Motor neuron (in vitro differentiated cells): ENCODE results near the gene IGF1R. TPM values are rescaled to one million over a fixed set of nuclear protein-coding genes. Genes with fewer than 3 reads are reported as not detected.
"Not testable (repeated sequence)": the region's sequence is repeated elsewhere in the genome, so short reads cannot be mapped to it uniquely, and the experiment has no call there.

Source experiments
- ATAC-seq, 8 experiments: fragments of 200-7000 bp; cut with Tn5 transposase; replicated peaks in 6 of 8; 2 replicates each; pipeline ENCODE4 v1.8.0; 2021; ENCODE audit warnings: mild to moderate bottlenecking in 8 of 8, moderate library complexity in 8 of 8
- H3K27ac ChIP-seq, 2 donors: fragments of 250-450 bp; sonication (Bioruptor Pico); 2 replicates each; pipeline ENCODE4 v1.9.0; 2021; ENCODE audit warnings: antibody characterized with exemption in 2 of 2, mild to moderate bottlenecking in 2 of 2, moderate library complexity in 1 of 2
- H3K4me1 ChIP-seq, 2 donors: fragments of 250-450 bp; sonication (Bioruptor Pico); replicated peaks in 1 of 2; 2 replicates each; pipeline ENCODE4 v1.6.1; 2021; ENCODE audit warnings: antibody characterized with exemption in 2 of 2, mild to moderate bottlenecking in 2 of 2, moderate library complexity in 1 of 2
- H3K4me3 ChIP-seq, 5 donors: fragments of 250-450 bp; sonication (Bioruptor Pico); 2 replicates each; pipeline ENCODE4 v1.9.0; 2021; ENCODE audit warnings: antibody characterized with exemption in 5 of 5, mild to moderate bottlenecking in 5 of 5, moderate library complexity in 4 of 5
- WGBS, 10 experiments: fragments of 450-650 bp; shearing (Covaris generic); methylation state at CpG; one replicate each; pipeline ENCODE4 v1.0.0; 2022; 5-methylcytosine and 5-hydroxymethylcytosine counted together
- in situ Hi-C, 9 experiments: fragments of 400-800 bp; cut with MboI; loops; one replicate each; pipeline ENCODE4 v1.15.0; 2021; ENCODE audit warnings: low sequenced_read_pairs in 9 of 9, low pct_unique_long_range_greater_than_20kb in 2 of 9; ENCODE audit not compliant: unreplicated experiment in 9 of 9
- total RNA-seq, 8 experiments: library from RNA; unstranded; fragments of 300-600 nt; gene quantifications; 2 replicates each; pipeline versions ENCODE4 v1.2.3 to v1.2.4, GENCODE V29; 2022

Gene IGF1R
- total RNA-seq, 8 experiments from 2014 or later: 12.5 to 43.5 (median 26.1) TPM

DNA sequence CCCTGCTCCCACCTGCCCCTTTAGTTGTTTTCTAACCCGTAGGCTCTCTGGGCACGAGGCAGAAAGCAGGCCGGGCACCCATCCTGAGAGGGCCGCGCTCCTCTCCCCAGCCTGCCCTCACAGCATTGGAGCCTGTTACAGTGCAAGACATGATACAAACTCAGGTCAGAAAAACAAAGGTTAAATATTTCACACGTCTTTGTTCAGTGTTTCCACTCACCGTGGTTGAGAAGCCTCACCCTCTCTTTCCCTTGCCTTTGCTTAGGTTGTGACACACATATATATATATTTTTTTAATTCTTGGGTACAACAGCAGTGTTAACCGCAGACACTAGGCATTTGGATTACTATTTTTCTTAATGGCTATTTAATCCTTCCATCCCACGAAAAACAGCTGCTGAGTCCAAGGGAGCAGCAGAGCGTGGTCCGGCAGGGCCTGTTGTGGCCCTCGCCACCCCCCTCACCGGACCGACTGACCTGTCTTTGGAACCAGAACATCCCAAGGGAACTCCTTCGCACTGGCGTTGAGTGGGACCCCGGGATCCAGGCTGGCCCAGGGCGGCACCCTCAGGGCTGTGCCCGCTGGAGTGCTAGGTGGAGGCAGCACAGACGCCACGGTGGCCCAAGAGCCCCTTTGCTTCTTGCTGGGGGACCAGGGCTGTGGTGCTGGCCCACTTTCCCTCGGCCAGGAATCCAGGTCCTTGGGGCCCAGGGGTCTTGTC, 310.7 kb downstream of the IGF1R start:
- Histone ChIP-seq H3K27ac (no peak overlapping the region), H3K4me3 (no peak overlapping the region), H3K4me1 (no peaks in the 10 kb centered on the region)
- WGBS, 10 experiments: 66 to 100% (median 89%) methylated on average over 1 to 8 of the region's 22 CpGs; no CpG with 5 or more reads in 2 of the 10 experiments
- in situ Hi-C loops: no loop called here
- ATAC-seq: no peak

DNA sequence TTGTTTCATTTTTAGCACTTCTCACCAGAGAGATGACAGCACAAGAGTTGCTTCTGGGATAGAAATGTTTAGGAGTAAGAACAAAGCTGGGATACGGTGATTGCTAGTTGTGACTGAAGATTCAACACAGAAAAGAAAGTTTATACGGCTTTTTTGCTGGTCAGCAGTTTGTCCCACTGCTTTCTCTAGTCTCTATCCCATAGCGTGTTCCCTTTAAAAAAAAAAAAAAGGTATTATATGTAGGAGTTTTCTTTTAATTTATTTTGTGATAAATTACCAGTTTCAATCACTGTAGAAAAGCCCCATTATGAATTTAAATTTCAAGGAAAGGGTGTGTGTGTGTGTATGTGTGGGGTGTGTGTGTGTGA, 311.3 kb downstream of the IGF1R start:
- ATAC-seq: no peak
- Histone ChIP-seq H3K27ac (no peak overlapping the region), H3K4me3 (no peak overlapping the region), H3K4me1 (peaks cover 0 to 4% of the 10 kb centered on the region in 2 donors)
- 90 to 100% (median 94%) methylated on average over 1 to 3 of the region's 3 CpGs; no CpG with 5 or more reads in 1 of the 10 experiments for WGBS, 10 experiments
- in situ Hi-C loops: no loop called here

DNA sequence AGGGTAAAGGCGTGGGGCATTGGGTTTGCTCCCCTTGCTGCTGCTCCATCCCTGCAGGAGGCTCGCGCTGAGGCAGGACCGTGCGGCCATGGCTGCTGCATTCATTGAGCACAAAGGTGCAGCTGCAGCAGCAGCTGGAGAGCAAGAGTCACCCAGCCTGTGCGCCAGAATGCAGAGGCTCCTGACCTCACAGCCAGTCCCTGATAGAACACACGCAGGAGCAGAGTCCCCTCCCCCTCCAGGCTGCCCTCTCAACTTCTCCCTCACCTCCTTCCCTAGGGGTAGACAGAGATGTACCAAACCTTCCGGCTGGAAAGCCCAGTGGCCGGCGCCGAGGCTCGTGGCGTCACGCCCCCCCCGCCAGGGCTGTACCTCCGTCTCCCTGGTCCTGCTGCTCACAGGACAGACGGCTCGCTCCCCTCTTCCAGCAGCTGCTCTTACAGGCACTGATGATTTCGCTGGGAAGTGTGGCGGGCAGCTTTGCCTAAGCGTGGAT, 312.3 kb downstream of the IGF1R start:
- H3K4me1 ChIP-seq: peaks cover 0 to 5% of the 10 kb centered on the region in 2 donors
- no peak overlapping the region for H3K27ac ChIP-seq
- in situ Hi-C loops: no loop called here
- no peak overlapping the region for H3K4me3 ChIP-seq
- no peak for ATAC-seq
- 60 to 100% (median 92%) methylated on average over 1 to 9 of the region's 21 CpGs; no CpG with 5 or more reads in 3 of the 10 experiments for WGBS, 10 experiments

DNA sequence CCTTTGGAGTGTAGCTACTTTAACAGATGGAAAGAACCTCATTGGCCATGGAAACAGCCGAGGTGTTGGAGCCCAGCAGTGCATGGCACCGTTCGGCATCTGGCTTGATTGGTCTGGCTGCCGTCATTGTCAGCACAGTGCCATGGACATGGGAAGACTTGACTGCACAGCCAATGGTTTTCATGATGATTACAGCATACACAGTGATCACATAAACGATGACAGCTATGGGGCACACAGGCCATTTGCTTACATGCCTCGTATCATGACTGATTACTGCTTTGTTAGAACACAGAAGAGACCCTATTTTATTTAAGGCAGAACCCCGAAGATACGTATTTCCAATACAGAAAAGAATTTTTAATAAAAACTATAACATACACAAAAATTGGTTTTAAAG, 315.1 kb downstream of the IGF1R start:
- Histone ChIP-seq H3K27ac (no peak overlapping the region), H3K4me1 (peaks cover 0 to 5% of the 10 kb centered on the region in 2 donors), H3K4me3 (no peak overlapping the region)
- 52 to 100% (median 94%) methylated on average over 2 to 8 of the region's 8 CpGs for WGBS, 10 experiments
- peak in 2 of 8 experiments; percentile 40 to 71 for ATAC-seq
- in situ Hi-C loops: no loop called here

DNA sequence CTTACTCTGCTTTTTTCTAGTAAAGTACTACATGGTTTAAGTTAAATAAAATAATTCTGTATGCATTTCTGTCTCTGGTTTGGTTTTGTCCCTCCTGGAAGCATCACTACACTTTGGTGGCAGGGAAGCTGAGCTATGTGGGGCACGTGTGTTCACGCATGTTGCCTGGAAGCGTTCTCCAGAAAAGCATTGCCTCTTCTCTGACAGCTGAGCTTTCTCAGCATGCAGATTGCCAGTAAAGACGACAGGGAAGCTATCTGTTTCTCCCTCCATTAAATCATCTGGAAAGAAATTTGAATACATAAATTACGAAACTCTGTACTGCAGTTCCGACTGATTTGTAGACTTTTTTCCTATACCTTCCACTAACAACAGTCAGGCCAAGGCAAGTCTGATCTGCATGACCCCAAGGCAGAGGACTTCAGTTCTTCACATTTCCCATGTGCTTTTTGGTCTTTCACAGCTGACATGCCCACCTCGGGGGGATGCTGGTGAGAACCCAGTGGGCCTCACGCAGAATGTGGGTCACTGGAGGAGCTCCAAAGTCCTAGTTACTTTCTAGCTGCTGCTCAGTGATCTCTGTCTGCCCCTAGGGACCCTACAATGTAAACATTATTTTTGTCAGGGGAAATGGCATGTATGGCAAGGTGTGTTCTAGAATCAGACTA, 316.3 kb downstream of the IGF1R start:
- Histone ChIP-seq H3K4me1 (peaks cover 0 to 5% of the 10 kb centered on the region in 2 donors), H3K4me3 (no peak overlapping the region), H3K27ac (no peak overlapping the region)
- in situ Hi-C loops: no loop called here
- ATAC-seq: peak in 2 of 8 experiments; percentile 16 to 29
- 67 to 100% (median 83%) methylated on average over 2 to 7 of the region's 8 CpGs; no CpG with 5 or more reads in 3 of the 10 experiments for WGBS, 10 experiments

DNA sequence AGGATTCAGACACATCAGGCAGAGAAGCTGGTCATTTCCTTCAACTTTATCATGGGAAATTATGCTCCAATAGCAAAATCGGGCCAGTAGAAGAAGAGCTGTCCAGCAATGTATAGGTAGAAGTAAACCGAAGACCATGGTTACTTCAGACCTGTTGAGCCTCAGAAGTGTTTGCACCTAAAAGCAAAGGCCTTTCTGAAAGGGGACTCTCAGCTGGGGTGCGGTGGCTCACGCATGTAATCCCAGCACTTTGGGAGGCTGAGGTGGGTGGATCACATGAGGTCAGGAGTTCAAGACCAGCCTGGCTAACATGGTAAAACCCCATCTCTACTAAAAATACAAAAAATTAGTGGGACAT, 316.8 kb downstream of the IGF1R start:
- H3K4me1 ChIP-seq, ATAC-seq, in situ Hi-C loops, H3K27ac ChIP-seq, H3K4me3 ChIP-seq: not testable (repeated sequence)
- 60 to 100% (median 100%) methylated on average over 1 to 2 of the region's 4 CpGs; no CpG with 5 or more reads in 2 of the 10 experiments for WGBS, 10 experiments

DNA sequence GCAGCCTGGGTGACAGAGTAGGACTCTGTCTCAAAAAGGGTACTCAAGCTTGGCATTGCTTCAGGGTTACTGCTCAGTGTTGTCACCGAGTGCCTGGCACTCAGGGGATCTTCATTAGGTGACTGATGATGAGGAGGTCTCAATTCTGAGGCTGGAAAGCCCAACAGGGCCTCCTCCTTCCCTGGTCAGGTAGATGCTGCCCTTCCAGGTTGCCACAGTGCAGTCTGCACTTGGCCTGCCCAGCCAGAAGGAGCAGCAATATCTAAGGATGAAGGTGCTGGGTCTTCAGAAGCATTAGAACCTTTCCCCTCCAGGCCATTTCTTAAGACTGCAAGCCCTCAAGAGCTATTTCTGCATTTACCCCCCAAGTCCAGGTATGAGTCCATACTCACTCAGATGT, 317.3 kb downstream of the IGF1R start:
- WGBS, 10 experiments: 83 to 100% (median 87%) methylated on average over 1 of the region's 1 CpG; no CpG with 5 or more reads in 4 of the 10 experiments
- no peak for ATAC-seq

DNA sequence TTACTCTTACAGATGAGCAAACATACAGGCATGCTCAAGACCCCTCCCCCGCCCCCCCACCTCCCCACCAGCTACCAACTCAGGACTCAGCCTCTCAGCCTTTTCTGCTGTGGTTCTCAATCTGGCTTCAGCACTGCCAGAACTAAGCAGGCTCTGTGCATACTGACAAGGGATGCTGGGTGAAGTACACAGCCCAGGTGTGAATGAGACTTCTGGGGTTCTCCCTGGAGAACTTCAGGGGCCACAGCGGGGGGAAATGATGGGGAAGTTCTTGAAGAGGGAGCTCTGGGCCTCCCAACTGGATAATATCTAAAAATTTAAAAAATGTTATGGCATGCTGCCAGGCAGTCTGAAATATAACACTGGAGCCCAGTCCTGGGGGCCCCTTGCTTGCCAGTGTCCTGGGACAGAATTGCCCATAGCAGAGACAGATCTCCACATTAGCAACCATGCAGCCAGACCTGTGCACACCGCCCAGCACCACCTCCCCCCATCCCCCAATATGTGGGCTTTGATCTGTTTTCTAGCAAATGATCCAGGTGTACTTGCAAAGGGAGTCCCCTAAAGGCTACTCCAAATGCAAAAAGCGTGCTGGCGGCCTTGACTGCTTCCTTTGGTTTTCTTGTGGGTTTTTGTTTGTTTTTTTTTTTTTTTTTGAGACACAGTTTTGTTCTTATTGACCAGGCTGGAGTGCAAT, 317.9 kb downstream of the IGF1R start:
- in situ Hi-C loops: no loop called here
- 76 to 100% (median 91%) methylated on average over 1 to 3 of the region's 5 CpGs; no CpG with 5 or more reads in 4 of the 10 experiments for WGBS, 10 experiments
- Histone ChIP-seq H3K27ac (no peak overlapping the region), H3K4me3 (no peak overlapping the region), H3K4me1 (peaks cover 0 to 5% of the 10 kb centered on the region in 2 donors)
- peak in 1 of 8 experiments; percentile 46 for ATAC-seq

More for the DNA sequence above, 317.3 kb downstream of the IGF1R start:
- H3K4me3 ChIP-seq: no peak overlapping the region
- peaks cover 0 to 5% of the 10 kb centered on the region in 2 donors for H3K4me1 ChIP-seq
- no peak overlapping the region for H3K27ac ChIP-seq
- in situ Hi-C loops: no loop called here

DNA sequence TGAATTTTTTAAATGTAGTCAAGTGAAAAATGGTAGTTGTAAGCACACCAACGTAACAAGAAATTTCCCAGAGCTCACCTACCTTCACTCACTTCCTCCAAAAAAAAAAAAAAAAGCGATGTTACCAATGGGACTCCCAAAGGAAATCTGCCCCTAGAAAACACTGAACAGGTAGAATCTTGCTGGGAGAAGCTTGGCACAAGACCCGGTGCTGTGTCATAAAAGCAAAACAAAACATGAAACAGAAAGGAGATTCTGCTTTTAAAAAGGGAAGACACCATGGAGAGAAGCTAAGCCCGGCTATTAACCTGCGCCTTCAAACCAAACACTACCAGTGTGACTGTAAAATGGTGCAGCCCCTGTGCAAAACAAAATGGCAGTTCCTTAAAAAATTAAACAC, 318.8 kb downstream of the IGF1R start:
- Histone ChIP-seq H3K27ac (no peak overlapping the region), H3K4me1 (peaks cover 0 to 5% of the 10 kb centered on the region in 2 donors), H3K4me3 (no peak overlapping the region)
- no peak for ATAC-seq
- 77 to 100% (median 88%) methylated on average over 1 to 5 of the region's 5 CpGs; no CpG with 5 or more reads in 1 of the 10 experiments for WGBS, 10 experiments
- in situ Hi-C loops: no loop called here

DNA sequence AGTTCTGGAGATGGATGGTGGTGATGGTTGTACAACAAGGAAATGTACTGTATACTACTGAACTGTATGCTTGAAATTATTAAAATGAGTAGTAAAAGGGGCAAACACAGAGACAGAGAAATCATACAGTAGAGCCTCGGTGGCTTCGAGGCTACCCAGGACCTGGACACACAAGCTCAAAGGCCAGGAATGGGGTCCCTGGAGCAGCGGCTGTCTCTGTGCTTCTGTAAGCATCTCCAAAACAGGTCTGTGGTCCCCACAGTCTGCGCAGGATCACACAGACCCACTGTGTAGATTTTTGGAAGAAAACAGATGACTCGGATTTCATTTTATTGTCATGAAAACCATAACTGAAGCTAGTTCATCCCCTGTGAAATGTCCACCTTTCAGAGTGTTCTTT, 319.6 kb downstream of the IGF1R start:
- Histone ChIP-seq H3K27ac (no peak overlapping the region), H3K4me1 (peaks cover 0 to 5% of the 10 kb centered on the region in 2 donors), H3K4me3 (no peak overlapping the region)
- in situ Hi-C loops: no loop called here
- WGBS, 10 experiments: 74 to 98% (median 86%) methylated on average over 1 to 5 of the region's 5 CpGs; no CpG with 5 or more reads in 2 of the 10 experiments
- no peak for ATAC-seq

DNA sequence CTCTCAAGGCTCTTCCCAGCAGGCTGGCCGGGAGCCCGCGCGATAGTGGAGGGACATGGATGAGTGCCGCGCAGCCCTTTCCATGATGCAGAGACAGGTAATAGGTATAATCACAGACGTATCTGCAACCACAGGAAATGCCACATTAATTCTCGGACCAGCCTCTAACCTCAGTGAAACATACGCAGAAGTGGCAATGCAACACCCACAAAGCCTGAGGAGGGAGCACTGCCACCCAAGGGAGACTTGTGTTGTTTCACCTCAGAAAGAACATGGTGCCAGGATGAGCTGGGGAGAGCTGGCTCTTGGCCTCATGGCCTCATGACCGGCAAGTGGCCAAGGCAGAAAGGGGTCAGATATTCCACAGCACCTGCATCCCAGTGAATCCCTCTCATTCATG, 320.2 kb downstream of the IGF1R start:
- WGBS, 10 experiments: 67 to 100% (median 86%) methylated on average over 3 to 8 of the region's 10 CpGs; no CpG with 5 or more reads in 5 of the 10 experiments
- in situ Hi-C loops: no loop called here
- Histone ChIP-seq H3K4me3 (no peak overlapping the region), H3K27ac (no peak overlapping the region), H3K4me1 (peaks cover 0 to 5% of the 10 kb centered on the region in 2 donors)
- ATAC-seq: no peak

DNA sequence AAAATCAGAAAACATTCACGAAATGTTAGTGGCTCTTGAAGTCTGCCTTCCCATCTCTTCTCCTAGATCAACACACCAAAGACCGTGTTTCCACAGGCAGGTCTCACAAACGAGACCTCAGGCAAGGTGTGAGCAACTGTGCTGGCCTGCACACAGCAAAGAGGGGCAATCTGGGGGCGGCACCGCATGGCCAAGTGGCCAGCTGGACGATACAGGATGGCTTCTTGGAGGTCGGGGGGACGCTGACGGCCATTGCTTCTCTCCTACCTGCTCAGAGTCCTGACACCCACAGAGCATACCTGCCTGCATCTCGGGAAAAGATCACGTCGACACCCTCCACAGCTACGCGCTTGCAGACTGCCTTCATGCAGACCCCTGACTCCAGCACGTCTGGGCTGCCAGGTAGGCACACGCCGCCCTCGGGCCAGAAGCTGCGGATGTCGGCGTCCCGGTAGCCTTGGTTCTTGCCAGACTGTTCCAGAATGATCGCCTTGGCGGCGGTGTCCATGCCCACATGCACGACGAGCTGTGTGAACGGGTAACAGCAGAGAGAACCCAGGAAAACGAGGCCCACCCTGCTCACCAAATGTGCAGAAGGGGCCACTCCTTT, 320.9 kb downstream of the IGF1R start:
- Histone ChIP-seq H3K4me3 (no peak overlapping the region), H3K4me1 (peaks cover 0 to 5% of the 10 kb centered on the region in 2 donors), H3K27ac (no peak overlapping the region)
- in situ Hi-C loops: no loop called here
- WGBS, 10 experiments: 40 to 100% (median 96%) methylated on average over 1 to 6 of the region's 29 CpGs; no CpG with 5 or more reads in 4 of the 10 experiments
- ATAC-seq: no peak
